Measurements from ENCODE around the gene RRN3. TPM values are rescaled to one million over a fixed set of nuclear protein-coding genes. Genes with fewer than 3 reads are reported as not detected.
A peak's percentile ranks its signal among the peaks of the same experiment; 100 is the strongest.
"Not testable (repeated sequence)": the region's sequence is repeated elsewhere in the genome, so short reads cannot be mapped to it uniquely, and the experiment has no call there.

Gene RRN3
- total RNA-seq, 1 experiment from 2014 or later, result 49.9 TPM

DNA sequence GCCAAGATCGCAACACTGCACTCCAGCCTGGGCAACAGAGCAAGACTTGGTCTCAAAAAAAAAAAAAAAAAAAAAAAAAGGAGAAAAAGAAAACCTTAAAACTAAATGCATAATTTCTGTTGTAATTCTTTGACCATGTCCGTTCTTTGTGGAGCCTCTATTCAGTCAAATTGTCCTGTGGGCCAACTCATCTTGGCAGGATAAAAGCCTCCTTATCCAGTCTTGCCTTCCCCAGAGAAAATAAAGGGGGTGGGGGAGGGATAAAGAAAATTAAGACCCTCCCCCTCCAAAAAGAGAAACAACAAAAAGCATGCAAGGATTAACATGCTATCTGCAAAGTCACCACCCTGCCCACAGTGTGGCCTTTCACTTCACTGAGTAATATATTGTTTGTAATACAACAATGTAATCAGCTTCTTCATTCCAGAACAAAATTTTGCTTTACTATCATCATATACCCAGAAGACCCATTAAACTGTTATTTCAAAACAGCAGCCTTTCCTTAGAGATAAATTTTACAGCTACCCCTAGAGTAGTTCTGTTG lies 5.4 kb upstream of the RRN3 start:
- DNase-seq (ENCODE audit: low read depth), result not testable (repeated sequence)

DNA sequence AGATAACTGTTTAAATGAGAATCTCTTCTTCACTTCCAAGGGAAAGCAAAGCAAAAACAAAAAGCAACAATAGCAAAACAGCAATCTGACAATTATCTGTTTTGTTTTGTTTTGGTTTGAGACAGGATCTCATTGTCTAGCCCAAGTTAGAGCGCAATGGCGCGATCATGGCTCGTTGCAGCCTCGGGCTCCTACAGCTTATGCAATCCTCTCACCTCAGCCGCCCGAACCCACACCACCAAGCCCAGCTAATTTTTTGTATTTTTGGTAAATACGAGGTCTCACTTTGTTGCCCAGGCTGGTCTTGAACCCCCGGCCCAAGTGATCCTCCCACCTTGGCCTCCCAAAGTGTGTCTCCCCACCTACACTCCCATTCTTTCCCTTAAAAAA lies 2.5 kb upstream of the RRN3 start:
- not testable (repeated sequence) for DNase-seq (ENCODE audit: low read depth)

DNA sequence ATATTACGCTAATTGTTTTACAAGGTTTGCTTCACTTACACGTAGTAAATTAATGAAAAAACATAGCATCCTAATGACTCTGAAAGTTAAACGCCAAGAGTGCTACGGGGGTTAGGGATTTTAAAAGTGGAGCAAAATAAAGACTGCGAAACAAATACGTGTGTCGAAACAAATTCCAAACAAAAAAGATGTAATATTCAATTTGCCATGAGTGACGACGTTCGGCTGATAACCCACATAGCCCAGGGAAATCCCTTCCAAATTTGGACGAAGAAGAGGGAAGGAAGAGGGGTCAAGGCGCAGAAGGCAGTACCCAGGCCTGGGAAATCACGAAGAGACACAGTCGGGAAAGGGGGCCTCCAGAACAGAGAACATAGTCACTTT lies 509 bp downstream of the RRN3 start:
- DNase-seq (ENCODE audit: low read depth), result not testable (repeated sequence)

DNA sequence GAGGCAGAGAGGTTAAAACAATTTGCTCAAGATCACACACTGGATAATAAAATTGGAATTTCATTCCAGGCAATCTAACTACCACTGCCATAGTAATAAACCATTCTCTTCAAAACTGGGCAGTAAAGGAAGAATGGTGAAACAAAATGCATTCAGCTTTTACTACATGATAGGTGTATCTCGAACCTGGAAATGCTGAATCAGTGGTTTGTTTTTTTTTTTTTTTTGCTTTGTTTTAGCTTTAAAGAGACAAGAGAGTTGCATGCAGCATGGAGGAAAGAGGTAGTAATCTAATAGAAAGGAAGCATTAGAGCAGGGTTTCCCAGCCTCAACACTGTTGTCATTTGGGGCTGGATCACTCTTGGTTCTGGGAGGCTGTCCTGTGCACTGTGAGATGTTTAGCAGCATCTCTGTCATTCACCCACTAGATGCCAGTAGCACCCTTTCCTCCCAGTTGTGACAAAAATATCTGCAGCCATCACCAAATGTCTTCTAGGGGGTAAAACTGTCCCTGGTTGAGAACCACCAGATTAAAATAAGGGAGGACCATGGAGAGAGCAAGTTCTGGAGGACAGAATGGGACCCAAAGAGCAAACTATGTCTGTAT lies 3.3 kb downstream of the RRN3 start:
- DNase-seq (ENCODE audit: low read depth), result not testable (repeated sequence)

DNA sequence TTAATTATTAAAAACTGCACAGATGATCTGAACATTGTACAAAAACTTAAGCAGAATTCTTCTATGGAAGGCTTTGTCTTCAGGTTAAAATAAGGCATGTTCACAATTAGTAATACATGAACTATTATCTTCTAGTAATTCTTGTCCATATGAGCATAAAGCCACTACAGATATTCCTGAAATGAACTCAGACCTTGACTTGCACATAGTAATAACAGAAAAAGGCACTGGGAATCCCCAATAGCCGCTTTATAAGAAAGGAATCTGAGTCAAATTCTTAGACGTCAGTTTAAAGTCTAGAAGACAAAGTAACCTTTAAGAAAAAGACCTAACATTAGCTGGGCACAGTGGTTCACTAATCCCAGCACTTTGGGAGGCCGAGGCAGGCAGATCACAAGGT lies 11.3 kb downstream of the RRN3 start:
- DNase-seq (ENCODE audit: low read depth), result not testable (repeated sequence)

DNA sequence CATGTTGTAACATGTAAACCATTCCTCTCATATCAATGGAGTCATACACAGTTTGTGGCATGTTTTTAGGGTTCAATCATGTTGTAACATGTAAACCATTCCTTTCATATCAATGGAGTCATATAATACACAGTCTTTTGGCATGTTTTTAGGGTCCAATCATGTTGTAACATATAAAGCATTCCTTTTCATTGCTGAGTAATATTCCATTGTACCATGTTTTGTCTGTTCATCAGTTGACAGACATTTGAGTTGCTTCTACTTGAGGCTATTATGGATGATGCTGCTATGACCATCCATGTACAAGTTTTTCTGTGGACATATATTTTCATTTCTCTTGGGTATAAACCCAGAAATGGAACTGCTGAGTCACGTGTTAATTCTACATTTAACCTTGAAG lies 13.2 kb downstream of the RRN3 start:
- DNase-seq (ENCODE audit: low read depth), result not testable (repeated sequence)

DNA sequence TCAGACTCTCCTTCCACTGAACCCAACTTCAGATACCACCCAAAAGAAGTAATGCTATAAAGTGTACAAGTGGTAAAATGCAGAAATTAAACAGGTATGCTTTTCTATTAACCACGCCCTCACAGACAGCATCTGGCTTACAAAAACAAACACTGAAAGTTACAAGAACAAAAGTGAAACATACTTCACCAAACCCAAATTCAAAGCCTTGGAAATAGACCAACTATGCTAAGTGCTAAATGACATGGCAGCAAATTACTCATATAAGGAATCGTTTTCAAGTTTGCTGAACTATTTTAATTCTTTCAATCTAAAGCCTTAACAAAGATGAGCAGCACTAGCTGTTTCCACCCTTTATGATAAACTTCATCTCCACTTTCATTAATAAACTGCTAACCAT lies 17.9 kb downstream of the RRN3 start:
- DNase-seq (ENCODE audit: low read depth), result peak; percentile 9

DNA sequence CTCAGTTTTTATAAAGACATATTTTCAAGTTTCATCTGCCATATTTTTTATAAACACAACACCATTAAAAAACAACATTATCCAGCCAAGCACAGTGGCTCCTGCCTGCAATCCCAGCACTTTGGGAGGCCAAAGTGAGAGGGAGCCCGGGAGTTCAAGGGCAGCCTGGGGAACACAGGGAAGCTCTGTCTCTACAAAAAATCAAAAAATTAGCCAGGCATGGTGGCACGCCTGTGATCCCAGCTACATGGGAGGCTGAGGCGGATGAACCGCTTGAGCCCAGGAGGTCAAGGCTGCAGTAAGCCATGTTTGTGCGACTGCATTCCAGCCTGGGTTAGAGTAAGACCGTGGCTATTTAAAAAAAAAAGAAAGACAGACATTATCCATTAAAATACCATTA lies 21.0 kb downstream of the RRN3 start:
- no peak for DNase-seq (ENCODE audit: low read depth)

DNA sequence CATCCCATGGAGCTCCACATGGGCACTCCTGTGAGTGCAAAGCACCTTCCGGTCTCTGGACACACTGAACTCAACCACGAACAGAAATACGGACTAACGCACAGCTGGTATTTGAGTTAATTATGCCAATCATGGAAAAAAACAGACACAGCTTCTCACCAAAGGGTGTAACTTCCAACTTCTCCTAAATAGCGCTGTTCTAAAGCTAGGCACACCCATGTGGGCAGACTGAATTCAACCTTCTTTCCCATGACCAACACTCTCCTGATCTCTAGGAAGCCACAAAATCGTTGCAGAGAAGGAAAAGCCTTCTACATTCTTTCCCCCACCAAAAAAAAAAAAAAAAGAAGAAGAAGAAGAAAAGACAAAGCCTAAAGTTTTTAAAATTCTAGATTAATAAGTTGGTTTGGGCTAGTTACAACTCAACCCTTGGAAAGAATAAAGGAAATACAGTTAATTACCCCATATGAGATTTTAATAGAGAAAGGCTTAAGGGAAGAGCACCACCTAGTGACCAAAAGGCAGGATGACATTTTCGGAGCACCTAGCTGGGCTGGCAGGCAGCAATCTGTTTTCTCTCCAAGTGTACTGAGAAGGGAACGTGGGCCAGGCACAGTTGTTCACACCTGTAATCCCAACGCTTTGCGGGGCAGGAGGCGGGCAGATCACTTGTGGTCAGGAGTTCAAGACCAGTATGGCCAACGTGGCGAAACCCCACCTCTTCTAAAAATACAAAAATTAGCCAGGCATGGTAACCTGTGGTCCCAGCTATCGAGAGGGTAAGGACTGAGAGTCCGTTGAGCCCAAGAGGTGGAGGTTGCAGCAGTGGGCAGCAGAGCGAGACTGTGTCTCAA lies 21.9 kb downstream of the RRN3 start:
- DNase-seq (ENCODE audit: low read depth), result not testable (repeated sequence)

DNA sequence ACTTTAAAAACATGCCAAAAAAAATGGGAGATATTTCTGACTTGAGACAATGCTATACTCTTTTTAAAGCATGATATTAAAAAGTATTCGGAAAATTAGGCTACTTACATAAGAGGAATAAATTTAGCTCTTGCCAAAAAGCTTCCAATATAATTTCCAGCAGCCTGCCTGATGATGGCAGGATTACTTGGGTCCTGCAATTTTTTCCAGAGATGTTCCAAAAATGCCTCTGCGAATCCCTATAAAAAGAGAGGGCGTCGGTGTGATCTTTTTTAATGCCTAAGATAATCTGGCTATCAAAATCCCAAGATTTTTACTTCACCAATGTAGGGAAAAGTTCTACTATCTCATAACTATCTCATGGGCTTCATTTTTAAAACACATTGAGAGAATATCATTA lies 23.1 kb downstream of the RRN3 start:
- not testable (repeated sequence) for DNase-seq (ENCODE audit: low read depth)

DNA sequence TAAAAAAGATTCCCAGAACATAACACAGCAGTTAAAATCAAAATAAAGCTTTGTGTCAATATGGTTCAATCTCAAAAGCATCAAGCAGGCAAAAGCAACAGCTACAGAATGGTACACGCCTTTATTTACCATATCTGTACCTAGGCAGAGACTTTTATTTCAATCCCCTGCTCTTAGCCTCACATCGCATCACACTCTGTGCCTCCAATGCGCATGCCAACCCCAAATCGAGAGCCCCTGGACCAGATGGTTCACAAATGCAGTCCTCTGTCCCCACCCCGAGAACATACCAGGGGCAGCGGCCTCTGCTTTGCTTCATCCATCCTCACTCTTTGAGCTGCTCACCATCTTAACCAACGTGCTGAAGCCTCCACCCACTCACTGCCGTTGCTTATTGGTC lies 27.4 kb downstream of the RRN3 start:
- DNase-seq (ENCODE audit: low read depth), result not testable (repeated sequence)

DNA sequence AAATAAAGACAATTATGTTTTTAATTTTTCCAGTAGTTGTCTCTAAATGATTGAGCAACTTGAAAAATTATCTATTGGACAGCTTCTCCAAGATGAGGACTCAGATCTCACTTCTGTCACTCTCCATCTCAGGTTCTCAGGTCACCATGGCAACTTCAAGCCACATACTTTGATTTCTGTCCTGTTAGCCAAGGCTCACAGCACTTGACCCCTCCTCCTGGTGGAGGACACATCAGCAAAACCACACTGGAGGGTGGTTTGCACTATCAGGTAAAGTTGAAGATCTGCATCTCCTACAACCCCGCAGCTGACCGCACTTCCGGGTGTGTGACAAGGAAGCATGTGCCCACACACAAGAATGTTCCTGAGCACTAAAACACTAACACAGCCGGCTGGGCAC lies 28.1 kb downstream of the RRN3 start:
- DNase-seq (ENCODE audit: low read depth), result peak; percentile 9

DNA sequence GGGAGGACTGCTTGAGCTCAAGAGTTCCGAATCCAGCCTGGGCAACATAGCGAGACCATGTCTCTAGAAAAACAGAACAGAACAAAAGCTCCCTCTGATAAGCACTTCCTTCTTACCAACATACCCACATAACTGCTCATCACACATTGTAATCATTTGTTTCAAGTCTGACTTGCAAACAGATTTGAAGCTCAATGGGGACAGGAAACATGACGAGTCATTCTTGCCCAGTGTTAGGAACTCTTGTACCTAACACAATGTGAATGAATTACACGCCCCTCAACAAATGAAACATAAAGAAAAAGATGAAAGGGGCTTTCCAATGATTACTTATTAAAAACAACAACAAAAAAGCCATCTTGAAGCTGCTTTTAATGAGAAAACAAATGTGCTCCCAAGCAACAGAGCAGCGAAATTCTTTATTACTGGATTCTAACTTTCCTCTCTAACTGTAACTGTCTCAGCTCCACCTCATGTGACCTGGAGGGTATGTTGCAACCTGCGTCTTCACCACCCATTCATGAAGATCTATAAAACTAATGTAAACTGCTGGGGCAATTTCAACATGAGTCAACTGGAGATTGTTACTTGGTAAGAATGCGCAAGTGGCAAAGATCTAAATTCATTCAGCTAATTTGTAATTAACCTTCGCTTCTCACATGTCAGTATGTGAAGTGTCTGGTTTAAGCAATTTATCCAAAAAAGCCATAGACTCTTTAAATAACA lies 31.8 kb downstream of the RRN3 start:
- DNase-seq (ENCODE audit: low read depth), result peak; percentile 25

DNA sequence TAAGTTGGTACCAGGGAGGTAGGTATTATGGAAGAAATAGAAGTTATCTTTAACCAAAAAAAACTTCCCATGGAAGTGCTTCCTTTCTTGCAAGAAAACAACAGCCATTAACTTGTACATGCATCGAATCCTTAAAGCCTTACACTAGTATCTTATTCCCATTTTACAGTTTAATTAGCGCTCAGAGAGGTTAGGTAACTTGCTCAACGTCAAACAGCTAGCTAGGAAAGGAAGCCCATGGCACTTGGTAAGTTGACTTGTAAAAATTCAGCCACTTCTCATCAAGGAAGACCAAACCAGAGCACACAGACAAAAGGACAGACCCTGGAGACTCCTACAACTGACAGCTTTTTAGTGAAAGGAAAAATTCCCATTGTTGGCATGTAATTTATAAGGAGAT lies 34.7 kb downstream of the RRN3 start:
- DNase-seq (ENCODE audit: low read depth), result no peak

DNA sequence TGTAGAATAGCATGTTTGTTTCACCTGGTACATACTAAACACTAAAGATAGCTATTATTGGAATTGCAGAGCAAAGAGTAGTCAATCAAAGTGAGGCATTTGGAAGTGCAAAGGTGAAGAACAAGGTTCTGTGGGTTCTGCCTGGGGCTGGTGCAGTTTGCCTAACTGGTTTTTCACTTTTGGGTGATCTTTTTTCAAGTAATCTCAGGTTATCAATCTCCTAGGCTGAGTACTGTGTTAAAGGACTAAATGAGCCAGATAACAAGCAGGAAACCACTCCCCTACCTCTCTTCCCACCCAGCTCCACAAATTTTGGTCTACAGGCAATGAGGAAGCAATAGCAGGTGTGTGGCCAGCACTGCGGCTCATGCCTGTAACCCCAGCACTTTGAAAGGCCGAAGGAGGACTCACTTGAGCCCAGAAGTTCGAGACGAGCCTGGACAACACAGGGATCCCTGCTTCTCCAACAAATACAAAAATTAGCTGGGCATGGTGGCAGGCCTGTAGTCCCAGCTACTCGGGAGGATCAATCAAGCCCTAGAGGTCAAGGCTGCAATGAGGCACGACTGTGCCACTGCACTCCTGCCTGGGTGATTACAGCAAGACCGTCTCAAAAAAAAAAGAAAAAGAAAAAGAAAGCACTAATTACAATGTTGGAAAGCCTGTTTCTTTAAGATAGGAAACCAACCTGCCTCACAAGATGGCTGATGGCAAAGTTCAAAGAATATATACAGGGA lies 36.2 kb downstream of the RRN3 start:
- no peak for DNase-seq (ENCODE audit: low read depth)

DNA sequence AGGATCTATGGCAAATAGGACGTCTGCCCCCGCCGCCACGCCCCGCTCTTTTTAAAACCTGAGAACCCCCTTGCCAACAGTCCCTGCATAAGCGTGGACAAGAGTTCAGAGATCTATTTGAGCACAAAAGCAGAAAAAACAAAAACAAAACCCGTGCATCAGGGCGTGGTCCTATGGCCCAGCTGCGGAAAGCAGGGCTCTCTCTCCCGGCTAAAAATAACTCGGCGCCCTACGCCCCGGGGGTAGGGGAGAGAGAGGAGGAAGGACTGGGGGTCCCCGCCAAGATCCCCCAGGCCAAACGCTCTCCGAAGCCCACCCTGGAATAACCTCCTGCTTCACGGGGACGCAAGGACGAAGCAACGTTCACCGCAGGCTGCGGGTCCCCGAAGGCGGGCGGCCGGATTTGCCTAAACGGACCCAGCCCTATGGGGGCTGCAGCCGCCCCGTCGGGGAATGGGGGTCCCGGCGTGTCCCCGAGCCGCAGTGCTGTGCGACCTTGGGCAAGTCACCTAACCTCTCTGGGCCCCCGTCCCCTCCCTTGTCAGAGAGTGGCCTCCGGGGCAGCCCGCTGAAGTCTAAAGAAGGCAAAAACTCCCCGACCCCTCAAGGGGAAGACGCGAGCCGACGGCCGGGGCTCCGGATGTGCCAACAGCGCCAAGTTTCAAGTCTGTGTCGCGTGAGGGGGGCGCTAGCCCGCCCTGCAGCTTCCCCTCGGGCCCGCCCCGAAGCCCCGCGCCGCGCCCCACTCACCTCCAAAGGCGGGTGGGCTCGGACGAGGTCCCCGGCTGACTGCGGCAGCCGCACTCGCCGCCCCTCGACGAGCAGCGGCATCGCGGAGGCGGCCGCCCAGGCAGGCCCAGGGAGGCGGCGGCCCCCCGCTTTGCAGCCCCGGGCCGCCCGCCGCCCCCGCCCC lies 38.7 kb downstream of the RRN3 start:
- peak; percentile 49 for DNase-seq (ENCODE audit: low read depth)

DNA sequence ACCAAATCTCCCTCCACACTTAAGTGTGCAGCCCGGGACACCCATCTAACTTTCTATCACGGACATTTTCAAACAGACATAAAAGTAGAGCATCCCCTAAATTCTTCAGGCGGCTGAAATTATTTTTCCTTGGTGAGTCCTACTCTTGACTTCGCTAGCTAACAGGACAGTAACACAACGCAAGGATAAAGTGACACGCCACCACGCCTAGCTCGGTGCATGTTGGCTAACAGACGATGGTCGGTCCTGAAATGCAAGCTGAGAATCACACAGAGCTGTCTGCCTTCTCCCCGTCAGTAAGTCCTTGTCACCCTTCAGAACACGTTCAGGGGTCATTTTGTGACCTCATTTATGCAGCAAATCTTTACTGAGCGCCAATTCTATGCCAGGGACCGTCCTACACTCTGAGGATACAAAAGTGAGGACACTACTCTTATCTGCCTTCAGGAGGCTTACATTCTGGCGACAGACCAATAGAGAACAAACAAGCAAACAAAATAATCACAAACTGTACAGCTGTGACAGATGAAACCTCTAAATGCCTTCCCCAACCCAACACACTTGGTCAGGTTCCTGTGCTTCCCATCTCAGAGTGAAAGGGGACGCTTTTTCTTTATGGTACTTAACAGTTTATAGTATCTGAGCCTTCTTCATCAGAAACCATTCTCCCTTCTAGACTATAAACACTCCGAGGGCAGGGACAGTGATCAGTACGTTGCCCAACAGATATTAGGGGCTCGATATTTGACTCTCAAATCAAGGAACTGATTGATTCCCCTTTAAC lies 39.5 kb downstream of the RRN3 start:
- DNase-seq (ENCODE audit: low read depth), result no peak

DNA sequence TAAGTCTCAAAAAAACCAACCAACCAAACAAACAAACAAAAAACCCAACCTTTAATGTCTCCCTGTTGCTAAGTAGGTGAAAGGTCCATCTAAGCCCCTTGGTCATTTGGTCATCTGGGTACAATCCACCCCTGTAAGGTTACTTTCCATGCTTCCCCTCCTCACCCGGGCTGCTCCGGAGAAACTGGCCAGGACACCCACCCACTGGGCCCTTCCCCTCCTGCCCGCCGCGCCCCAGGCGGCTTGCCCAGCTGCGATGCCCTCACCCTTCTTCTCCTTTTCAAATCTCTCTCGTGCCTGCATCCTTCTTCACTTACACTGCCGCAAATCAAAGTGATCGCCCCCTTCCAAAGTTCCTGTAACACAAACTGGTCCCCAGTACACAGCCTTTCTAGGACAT lies 40.2 kb downstream of the RRN3 start:
- no peak for DNase-seq (ENCODE audit: low read depth)

DNA sequence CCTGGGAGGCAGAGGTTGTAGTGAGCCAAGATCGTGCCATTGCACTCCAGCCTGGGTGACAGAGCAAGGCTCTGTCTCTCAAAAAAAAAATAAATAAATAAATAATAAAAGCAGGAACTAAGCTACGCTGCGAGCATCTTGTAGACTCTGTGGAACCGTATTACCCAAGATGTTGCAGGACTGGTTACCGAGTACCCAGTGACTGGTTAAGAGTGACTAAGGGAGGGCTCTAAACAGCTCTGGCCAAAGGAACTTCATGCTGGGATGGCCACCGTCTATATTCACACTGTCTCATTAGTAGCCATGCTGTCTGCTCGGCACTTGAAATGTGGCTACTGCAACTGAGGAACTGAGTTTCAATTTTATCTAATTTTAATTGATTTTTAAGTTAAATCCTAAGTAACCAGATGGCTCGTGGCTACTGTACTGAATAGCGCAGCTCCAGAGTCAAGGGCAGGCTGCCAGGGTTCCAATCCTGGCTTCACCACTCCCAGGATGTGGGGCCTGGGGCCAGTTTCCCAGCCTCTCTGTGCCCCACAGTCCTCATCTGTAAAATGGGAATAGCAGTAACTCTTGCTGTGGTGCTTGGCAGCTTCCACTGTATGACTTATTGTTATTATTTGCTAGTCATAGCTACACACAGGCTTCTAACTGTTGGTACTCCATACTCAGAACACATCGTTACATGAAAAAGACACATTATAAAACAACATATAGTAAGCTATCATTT lies 41.2 kb downstream of the RRN3 start:
- DNase-seq (ENCODE audit: low read depth), result peak; percentile 6
